HepG2 (cell line): ENCODE results near the gene USF2. TPM values are rescaled to one million over a fixed set of nuclear protein-coding genes. Genes with fewer than 3 reads are reported as not detected.

ENCODE experiments used
- ATF7-NPFF ChIP-seq: sonication (generic); formaldehyde crosslinking; IDR thresholded peaks from 2 replicates; pipeline ENCODE4 v1.8.1; 2023; ENCODE audit warnings: mild to moderate bottlenecking, low read depth, missing genetic modification reagents, moderate library complexity
- BHLHE40 ChIP-seq: IDR thresholded peaks from 2 replicates; pipeline ENCODE4 v1.6.1; 2011; ENCODE audit warnings: low read length, improper control_type of control experiment
- CEBPB ChIP-seq: IDR thresholded peaks from 2 replicates; pipeline ENCODE4 v1.6.1; 2011; ENCODE audit warnings: low read depth, low read length, improper control_type of control experiment, borderline replicate concordance
- FOSL1 ChIP-seq: sonication (generic); formaldehyde crosslinking; IDR thresholded peaks from 2 replicates; pipeline ENCODE4 v1.9.0; 2021; ENCODE audit warnings: missing genetic modification reagents, borderline replicate concordance
- MAZ ChIP-seq, 2 experiments: sonication (generic) in 1 of 2; formaldehyde crosslinking in 1 of 2; IDR thresholded peaks; 2 replicates each; pipeline versions ENCODE4 v1.5.0 to v1.6.1; 2012 to 2020; ENCODE audit warnings: low read depth in 2 of 2, mild to moderate bottlenecking in 2 of 2, borderline replicate concordance in 1 of 2, improper control_type of control experiment in 1 of 2, low read length in 1 of 2, missing genetic modification reagents in 1 of 2, moderate library complexity in 1 of 2
- ZNF660 ChIP-seq: sonication (generic); formaldehyde crosslinking; IDR thresholded peaks from 2 replicates; pipeline ENCODE4 v1.5.1; 2020; ENCODE audit warnings: mild to moderate bottlenecking, low read depth, missing genetic modification reagents, borderline replicate concordance
- polyA plus RNA-seq, 8 experiments: library from polyadenylated mRNA; depleted of rRNA in 3 of 8; stranded (reverse) in 7 of 8; unstranded in 1 of 8; fragments of >200 nt; fragmentation: Illumina TruSeq in 4 of 8; extraction: Trizol in 4 of 8; gene quantifications; 2 replicates each; pipeline versions ENCODE4 v1.2.1 to v1.2.3, GENCODE V29; 2011 to 2016; ENCODE audit warnings: low read depth in 4 of 8, missing spikeins in 1 of 8, mixed read lengths in 1 of 8; ENCODE audit not compliant: insufficient read depth in 1 of 8
- total RNA-seq, 5 experiments: library from RNA; depleted of rRNA; stranded (reverse); fragments of >200 nt; fragmentation: Illumina TruSeq; extraction: Trizol; gene quantifications; 2 replicates each; pipeline ENCODE4 v1.2.3, GENCODE V29; 2016; ENCODE audit warnings: low read depth in 1 of 5
- TF ChIP-seq, protein P1 (sequence below): sonication (generic); formaldehyde crosslinking; IDR thresholded peaks from 2 replicates; pipeline ENCODE4 v1.4.0; 2020; ENCODE audit warnings: missing genetic modification reagents, borderline replicate concordance
- TF ChIP-seq, protein P2 (sequence below): IDR thresholded peaks from 2 replicates; pipeline ENCODE4 v1.4.0; 2020; ENCODE audit warnings: mild to moderate bottlenecking, missing genetic modification reagents
- TF ChIP-seq, protein P3 (sequence below): IDR thresholded peaks from 2 replicates; pipeline ENCODE4 v1.6.1; 2016; ENCODE audit warnings: missing biosample characterization, missing genetic modification reagents, low read depth
- TF ChIP-seq, protein P4 (sequence below): sonication (generic); formaldehyde crosslinking; IDR thresholded peaks from 2 replicates; pipeline ENCODE4 v1.9.0; 2022; ENCODE audit warnings: low read depth, missing genetic modification reagents
- TF ChIP-seq, protein P5 (sequence below): sonication (generic); formaldehyde crosslinking; IDR thresholded peaks from 2 replicates; pipeline ENCODE4 v1.8.0; 2022; ENCODE audit warnings: mild to moderate bottlenecking, missing genetic modification reagents; ENCODE audit not compliant: insufficient replicate concordance
- TF ChIP-seq, protein P6 (sequence below): sonication (generic); formaldehyde crosslinking; IDR thresholded peaks from 2 replicates; pipeline ENCODE4 v1.4.0; 2020; ENCODE audit warnings: missing genetic modification reagents, borderline replicate concordance

The USF2 gene
- total and polyA plus RNA-seq, 2 of the 13 experiments (the other 11 are each of a cell fraction or from before 2014, with no cell fraction given), result 54.9 to 106 TPM

DNA sequence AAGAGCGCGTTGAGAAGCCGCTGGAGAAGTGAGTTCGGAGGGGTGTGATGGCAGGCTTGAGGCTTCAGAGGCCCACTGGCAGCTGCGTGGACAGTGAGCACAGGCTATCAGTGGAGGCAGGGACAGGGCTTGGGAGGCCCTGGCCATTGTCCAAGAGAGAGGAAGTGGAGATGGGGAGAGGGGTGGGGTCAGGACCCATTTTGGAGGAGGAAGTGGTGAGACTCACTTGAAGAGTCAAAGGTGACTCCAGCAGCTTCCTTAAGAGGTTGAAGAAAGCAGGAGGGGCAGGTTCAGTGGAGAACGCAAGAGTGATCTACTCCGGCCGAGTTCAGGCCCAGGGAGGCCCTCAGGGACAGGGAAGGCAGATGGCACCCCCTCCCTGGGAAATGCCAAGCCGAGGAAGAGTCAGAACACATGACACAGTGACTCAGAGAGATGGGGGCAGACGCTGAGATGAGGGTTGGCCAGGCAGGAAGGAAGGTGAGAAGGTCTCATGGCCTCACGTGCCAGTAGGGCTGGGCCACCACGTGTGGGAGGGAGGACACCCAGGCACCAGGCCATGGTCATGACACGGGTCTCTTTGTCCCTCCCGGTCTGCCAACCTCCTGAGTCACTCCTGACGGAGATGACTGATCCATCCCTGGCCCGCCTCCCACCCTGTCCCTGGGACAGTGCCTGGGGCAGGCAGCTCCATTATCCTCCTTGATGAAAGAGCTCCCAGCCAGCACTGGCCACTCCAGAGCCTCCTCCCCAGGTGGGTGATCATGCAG, 50.1 kb downstream of the USF2 start (continued):
- TF ChIP-seq, protein P1, sequence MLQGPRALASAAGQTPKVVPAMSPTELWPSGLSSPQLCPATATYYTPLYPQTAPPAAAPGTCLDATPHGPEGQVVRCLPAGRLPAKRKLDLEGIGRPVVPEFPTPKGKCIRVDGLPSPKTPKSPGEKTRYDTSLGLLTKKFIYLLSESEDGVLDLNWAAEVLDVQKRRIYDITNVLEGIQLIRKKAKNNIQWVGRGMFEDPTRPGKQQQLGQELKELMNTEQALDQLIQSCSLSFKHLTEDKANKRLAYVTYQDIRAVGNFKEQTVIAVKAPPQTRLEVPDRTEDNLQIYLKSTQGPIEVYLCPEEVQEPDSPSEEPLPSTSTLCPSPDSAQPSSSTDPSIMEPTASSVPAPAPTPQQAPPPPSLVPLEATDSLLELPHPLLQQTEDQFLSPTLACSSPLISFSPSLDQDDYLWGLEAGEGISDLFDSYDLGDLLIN (CRISPR knock-in tag), result no peak
- TF ChIP-seq, protein P2, sequence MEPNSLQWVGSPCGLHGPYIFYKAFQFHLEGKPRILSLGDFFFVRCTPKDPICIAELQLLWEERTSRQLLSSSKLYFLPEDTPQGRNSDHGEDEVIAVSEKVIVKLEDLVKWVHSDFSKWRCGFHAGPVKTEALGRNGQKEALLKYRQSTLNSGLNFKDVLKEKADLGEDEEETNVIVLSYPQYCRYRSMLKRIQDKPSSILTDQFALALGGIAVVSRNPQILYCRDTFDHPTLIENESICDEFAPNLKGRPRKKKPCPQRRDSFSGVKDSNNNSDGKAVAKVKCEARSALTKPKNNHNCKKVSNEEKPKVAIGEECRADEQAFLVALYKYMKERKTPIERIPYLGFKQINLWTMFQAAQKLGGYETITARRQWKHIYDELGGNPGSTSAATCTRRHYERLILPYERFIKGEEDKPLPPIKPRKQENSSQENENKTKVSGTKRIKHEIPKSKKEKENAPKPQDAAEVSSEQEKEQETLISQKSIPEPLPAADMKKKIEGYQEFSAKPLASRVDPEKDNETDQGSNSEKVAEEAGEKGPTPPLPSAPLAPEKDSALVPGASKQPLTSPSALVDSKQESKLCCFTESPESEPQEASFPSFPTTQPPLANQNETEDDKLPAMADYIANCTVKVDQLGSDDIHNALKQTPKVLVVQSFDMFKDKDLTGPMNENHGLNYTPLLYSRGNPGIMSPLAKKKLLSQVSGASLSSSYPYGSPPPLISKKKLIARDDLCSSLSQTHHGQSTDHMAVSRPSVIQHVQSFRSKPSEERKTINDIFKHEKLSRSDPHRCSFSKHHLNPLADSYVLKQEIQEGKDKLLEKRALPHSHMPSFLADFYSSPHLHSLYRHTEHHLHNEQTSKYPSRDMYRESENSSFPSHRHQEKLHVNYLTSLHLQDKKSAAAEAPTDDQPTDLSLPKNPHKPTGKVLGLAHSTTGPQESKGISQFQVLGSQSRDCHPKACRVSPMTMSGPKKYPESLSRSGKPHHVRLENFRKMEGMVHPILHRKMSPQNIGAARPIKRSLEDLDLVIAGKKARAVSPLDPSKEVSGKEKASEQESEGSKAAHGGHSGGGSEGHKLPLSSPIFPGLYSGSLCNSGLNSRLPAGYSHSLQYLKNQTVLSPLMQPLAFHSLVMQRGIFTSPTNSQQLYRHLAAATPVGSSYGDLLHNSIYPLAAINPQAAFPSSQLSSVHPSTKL (CRISPR knock-in tag), result peak; percentile 59
- TF ChIP-seq, protein P3, sequence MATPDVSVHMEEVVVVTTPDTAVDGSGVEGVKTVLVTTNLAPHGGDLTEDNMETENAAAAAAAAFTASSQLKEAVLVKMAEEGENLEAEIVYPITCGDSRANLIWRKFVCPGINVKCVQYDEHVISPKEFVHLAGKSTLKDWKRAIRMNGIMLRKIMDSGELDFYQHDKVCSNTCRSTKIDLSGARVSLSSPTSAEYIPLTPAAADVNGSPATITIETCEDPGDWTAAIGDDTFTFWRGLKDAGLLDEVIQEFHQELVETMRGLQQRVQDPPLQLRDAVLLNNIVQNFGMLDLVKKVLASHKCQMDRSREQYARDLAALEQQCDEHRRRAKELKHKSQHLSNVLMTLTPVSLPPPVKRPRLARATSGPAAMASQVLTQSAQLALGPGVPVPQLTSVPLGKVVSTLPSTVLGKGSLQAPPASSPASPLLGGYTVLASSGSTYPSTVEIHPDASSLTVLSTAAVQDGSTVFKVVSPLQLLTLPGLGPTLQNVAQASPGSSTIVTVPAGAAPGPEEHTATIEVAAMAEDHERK (CRISPR knock-in tag), result no peak
- TF ChIP-seq, protein P4, sequence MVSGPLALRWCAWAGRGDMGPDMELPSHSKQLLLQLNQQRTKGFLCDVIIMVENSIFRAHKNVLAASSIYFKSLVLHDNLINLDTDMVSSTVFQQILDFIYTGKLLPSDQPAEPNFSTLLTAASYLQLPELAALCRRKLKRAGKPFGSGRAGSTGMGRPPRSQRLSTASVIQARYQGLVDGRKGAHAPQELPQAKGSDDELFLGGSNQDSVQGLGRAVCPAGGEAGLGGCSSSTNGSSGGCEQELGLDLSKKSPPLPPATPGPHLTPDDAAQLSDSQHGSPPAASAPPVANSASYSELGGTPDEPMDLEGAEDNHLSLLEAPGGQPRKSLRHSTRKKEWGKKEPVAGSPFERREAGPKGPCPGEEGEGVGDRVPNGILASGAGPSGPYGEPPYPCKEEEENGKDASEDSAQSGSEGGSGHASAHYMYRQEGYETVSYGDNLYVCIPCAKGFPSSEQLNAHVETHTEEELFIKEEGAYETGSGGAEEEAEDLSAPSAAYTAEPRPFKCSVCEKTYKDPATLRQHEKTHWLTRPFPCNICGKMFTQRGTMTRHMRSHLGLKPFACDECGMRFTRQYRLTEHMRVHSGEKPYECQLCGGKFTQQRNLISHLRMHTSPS (CRISPR knock-in tag), result 0 out of 2 replicates have a peak, but pooled peaks have one; percentile 37
- TF ChIP-seq BHLHE40 (peak; percentile 98), ZNF660 (CRISPR knock-in tag) (no peak), CEBPB (no peak), MAZ (IDR thresholded peaks at IDR 0.05; ENCODE audit: borderline replicate concordance, low read depth, low read length) (no peak), MAZ (CRISPR knock-in tag; IDR thresholded peaks at IDR 0.05; ENCODE audit: low read depth) (no peak), ATF7-NPFF (CRISPR knock-in tag) (no peak), FOSL1 (CRISPR knock-in tag) (no peak)
- TF ChIP-seq, protein P5, sequence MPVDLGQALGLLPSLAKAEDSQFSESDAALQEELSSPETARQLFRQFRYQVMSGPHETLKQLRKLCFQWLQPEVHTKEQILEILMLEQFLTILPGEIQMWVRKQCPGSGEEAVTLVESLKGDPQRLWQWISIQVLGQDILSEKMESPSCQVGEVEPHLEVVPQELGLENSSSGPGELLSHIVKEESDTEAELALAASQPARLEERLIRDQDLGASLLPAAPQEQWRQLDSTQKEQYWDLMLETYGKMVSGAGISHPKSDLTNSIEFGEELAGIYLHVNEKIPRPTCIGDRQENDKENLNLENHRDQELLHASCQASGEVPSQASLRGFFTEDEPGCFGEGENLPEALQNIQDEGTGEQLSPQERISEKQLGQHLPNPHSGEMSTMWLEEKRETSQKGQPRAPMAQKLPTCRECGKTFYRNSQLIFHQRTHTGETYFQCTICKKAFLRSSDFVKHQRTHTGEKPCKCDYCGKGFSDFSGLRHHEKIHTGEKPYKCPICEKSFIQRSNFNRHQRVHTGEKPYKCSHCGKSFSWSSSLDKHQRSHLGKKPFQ (CRISPR knock-in tag), result no peak
- TF ChIP-seq, protein P6, sequence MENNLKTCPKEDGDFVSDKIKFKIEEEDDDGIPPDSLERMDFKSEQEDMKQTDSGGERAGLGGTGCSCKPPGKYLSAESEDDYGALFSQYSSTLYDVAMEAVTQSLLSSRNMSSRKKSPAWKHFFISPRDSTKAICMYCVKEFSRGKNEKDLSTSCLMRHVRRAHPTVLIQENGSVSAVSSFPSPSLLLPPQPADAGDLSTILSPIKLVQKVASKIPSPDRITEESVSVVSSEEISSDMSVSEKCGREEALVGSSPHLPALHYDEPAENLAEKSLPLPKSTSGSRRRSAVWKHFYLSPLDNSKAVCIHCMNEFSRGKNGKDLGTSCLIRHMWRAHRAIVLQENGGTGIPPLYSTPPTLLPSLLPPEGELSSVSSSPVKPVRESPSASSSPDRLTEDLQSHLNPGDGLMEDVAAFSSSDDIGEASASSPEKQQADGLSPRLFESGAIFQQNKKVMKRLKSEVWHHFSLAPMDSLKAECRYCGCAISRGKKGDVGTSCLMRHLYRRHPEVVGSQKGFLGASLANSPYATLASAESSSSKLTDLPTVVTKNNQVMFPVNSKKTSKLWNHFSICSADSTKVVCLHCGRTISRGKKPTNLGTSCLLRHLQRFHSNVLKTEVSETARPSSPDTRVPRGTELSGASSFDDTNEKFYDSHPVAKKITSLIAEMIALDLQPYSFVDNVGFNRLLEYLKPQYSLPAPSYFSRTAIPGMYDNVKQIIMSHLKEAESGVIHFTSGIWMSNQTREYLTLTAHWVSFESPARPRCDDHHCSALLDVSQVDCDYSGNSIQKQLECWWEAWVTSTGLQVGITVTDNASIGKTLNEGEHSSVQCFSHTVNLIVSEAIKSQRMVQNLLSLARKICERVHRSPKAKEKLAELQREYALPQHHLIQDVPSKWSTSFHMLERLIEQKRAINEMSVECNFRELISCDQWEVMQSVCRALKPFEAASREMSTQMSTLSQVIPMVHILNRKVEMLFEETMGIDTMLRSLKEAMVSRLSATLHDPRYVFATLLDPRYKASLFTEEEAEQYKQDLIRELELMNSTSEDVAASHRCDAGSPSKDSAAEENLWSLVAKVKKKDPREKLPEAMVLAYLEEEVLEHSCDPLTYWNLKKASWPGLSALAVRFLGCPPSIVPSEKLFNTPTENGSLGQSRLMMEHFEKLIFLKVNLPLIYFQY (CRISPR knock-in tag), result no peak
